GM12865 (cell line): Measurements from ENCODE around the gene PGRMC2.

ENCODE experiments used
- DNase-seq: peaks from one replicate; pipeline ENCODE4 v3.0.0; 2010; ENCODE audit warnings: low read depth
- H3K4me3 ChIP-seq: 2 replicates; pipeline ENCODE4 v1.5.1; 2011; ENCODE audit warnings: mild to moderate bottlenecking, low read depth, low read length, control low read depth
- CTCF ChIP-seq: IDR thresholded peaks from 2 replicates; pipeline ENCODE4 v1.5.1; 2011; ENCODE audit warnings: low read length, control low read depth, low read depth, inconsistent platforms; ENCODE audit not compliant: insufficient read depth; ENCODE audit errors: missing control alignments

The PGRMC2 gene

DNA sequence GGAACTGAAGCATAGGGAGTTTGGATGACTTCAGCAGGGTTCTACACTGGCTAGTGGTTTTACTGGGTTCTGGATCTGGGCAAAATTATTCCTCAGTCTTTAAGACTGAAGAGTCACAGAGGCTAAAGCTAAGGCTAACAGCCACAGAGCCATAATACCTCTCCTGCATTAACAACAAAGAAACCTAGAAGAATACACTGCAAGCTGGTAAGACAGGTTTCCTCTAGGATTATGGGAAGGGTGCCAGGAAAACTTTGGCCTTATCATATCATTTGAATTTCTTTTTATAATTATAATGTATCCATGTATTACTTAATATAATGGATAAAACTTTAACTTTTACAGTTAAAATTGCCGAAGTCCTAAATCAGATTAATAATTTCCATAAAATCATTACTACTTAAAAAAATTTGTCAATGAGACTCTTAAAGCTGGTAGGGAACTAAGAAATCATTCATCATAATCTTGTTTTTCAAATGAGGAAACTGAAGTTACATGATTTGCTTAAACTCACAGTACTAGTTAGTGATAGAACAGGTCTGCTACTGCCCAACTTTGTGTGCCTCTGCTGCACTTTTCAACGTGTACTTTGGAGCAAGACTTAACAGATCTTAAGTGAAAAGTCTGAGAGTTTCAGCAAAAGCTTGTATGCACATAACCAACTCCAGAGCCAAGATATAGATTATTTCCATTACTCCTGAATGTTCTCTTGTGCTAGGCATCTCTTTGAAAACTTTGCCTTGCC lies 24.2 kb upstream of the PGRMC2 start:
- DNase-seq: no peak
- no peak overlapping the region for H3K4me3 ChIP-seq
- no peak for TF ChIP-seq CTCF

- no peak for DNase-seq
- TF ChIP-seq CTCF: no peak
- H3K4me3 ChIP-seq: no peak overlapping the region
These were observed 22.7 kb upstream of the PGRMC2 start for GRCh38 chr4:128310266-128310697.

DNA sequence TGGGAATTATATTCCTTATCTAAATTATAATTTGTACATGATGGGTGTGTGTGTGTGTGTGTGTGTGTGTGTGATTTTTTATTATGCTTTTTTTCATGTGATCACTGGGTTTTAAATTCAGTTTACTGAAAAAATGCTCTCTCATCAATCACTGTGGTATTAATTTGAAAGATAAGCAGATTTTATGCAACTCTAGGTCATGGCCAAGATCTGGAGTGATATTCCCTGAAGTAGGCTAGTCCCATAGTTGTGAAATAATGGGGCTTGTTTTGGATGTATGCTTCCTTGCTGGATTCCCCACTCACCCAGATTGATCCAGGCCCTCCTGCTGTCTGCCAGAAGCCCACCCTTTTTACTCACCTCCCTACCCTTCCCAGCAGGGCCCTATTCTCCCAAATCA lies 22.0 kb upstream of the PGRMC2 start:
- no peak overlapping the region for H3K4me3 ChIP-seq
- no peak for DNase-seq
- TF ChIP-seq CTCF: no peak

GRCh38 chr4:128308986-128309385 lies 21.4 kb upstream of the PGRMC2 start:
- DNase-seq: no peak
- no peak for TF ChIP-seq CTCF
- no peak overlapping the region for H3K4me3 ChIP-seq

DNA sequence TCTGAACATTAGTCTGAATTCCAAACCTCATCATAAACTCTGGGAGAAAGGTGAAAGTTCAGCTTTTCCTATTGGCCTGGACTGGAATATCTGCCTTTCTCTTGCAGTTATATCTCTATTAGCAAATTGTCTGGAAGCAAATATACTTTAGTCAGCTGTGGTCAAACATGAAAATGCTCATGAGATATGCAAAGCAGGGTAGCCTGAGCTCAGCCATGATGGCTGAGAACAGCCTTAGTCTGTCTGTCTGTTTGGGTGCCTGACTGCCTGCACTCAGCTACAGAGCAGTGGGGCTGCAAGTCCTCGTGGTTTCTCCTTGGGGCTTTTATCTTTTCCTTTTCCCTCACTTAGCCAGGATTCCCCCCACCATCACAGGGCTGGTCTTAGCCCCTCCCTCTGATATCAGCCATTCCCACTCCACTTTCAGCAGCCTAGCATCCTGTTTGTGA lies 19.5 kb upstream of the PGRMC2 start:
- no peak for TF ChIP-seq CTCF
- DNase-seq: peak; percentile 5
- no peak overlapping the region for H3K4me3 ChIP-seq

DNA sequence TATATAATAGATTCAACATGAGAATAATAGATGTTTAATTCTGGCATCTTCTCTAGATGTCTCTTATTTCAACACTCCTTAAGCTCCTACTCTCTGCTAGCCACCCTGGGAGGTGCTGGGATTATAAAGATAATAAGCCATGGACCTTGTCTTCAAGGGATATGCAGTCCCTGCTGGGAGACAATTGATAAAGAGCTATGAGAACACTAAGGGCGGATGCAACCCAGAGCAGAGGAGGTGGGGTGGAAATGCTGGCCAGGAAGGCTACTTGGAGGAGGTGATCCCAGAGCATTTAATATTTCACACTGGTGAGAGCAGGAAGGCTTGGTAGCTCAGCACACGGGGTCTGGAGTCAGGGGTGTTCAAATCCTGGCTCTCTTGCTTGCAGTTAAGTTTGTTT lies 18.3 kb upstream of the PGRMC2 start:
- no peak overlapping the region for H3K4me3 ChIP-seq
- DNase-seq: no peak
- TF ChIP-seq CTCF: no peak

DNA sequence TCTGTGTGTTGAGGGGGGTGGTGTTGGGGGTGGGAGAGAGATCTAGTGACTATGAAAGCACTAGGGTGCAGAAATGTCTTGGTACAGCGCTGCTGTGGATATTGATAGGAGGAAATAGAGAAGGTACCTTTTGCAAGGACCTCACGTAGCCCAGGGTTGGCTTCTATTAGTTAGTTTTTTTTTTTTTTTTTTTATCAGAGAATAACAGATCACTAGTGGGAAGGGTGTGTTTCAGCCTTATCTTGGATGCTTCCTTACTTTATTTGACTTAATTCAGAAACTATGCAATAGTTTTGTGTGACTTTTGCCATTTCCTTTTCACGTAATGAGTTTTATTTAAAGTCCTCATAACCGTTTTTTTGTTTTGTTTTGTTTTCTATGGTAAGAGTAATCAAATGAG lies 16.4 kb upstream of the PGRMC2 start:
- no peak for TF ChIP-seq CTCF
- H3K4me3 ChIP-seq: no peak overlapping the region
- DNase-seq: no peak
